ENCODE data around the gene IFNL1.
"Not testable (repeated sequence)": the region's sequence is repeated elsewhere in the genome, so short reads cannot be mapped to it uniquely, and the experiment has no call there.

Gene IFNL1

DNA sequence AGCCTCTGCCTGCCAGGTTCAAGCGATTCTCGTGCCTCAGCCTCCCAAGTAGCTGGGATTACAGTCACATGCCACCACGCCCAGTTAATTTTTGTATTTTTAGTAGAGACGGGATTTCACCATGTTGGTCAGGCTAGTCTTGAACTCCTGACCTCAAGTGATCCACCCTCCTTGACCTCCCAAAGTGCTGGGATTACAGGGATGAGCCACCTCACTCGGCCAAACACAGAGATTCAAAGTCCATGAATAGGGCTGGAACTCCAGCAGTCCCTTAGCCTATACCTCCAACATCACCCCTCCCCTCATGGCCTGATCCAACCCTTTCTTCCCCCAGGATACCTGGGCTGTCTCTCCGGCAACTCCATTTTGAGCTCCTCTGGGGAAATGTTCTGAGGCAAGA, 36.5 kb downstream of the IFNL1 start:
- not testable (repeated sequence) for H3K9me3 ChIP-seq (replicated peaks in 1 of 2; ENCODE audit: control insufficient read depth in 2 of 2, insufficient read depth in 1 of 2, low read depth in 1 of 2, low read length in 2 of 2); H3K4me1 ChIP-seq (ENCODE audit: control insufficient read depth in 2 of 2, insufficient read depth in 1 of 2, low read depth in 1 of 2, low read length in 2 of 2); H3K4ac ChIP-seq (ENCODE audit: low read length); H2BK5ac ChIP-seq (ENCODE audit: low read length); H2AK5ac ChIP-seq (ENCODE audit: low read depth, low read length); H3K4me3 ChIP-seq (ENCODE audit: low read length in 2 of 2); H3K23ac ChIP-seq (ENCODE audit: low read depth, low read length, poor library complexity); H4K8ac ChIP-seq (ENCODE audit: low read depth, low read length); H3K36me3 ChIP-seq (replicated peaks in 1 of 2; ENCODE audit: control insufficient read depth in 2 of 2, insufficient read depth in 2 of 2, low read length in 2 of 2); H3K18ac ChIP-seq (ENCODE audit: low read length); H3K14ac ChIP-seq (ENCODE audit: low read length); DNase-seq (ENCODE audit: low spot score); H3K9ac ChIP-seq (ENCODE audit: low read depth, low read length, poor library complexity); H2BK120ac ChIP-seq (ENCODE audit: low read depth, low read length); H2BK12ac ChIP-seq (ENCODE audit: low read length); H3K27ac ChIP-seq (replicated peaks; ENCODE audit: low read length); H4K91ac ChIP-seq (ENCODE audit: low read depth, low read length, poor library complexity); H3K79me1 ChIP-seq (ENCODE audit: low read depth, low read length); H2BK15ac ChIP-seq (ENCODE audit: low read length); H3K4me2 ChIP-seq (ENCODE audit: insufficient read depth, low read length, poor library complexity, severe bottlenecking); H2AFZ ChIP-seq (ENCODE audit: low read length)
- peaks cover 0 to 15% (median 0%) of the 10 kb centered on the region in 3 experiments for H3K27me3 ChIP-seq (ENCODE audit: control insufficient read depth in 3 of 3, insufficient read depth in 3 of 3, low read depth in 1 of 3, low read length in 3 of 3)
- WGBS, 2 donors (ENCODE audit: extremely low coverage in 2 of 2, insufficient read length in 2 of 2, insufficient replicate concordance in 1 of 2), result no CpG with 5 or more reads among the region's 6 CpGs

DNA sequence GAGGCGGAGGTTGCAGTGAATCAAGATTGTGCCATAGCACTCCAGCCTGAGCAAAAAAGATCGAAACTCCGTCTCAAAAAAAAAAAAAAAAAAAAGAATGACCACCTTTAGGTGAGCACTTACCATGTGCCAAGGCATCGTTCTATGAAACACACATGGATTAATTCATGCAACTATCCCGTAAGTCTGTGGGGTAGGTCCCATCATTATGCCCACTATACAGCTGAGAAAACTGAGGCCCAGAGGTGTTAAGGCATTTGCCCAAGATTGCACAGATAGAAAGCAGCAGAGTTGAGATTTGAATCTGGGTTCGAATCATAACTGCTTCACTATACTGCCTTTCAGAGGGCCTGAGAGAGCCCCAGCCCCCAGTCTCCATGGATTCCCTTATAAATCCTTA, 37.3 kb downstream of the IFNL1 start:
- DNase-seq (ENCODE audit: low spot score), result no peak
- no CpG with 5 or more reads among the region's 6 CpGs for WGBS, 2 donors (ENCODE audit: extremely low coverage in 2 of 2, insufficient read length in 2 of 2, insufficient replicate concordance in 1 of 2)
- H3K23ac ChIP-seq (ENCODE audit: low read depth, low read length, poor library complexity), result no peak overlapping the region
- no peak overlapping the region for H2BK15ac ChIP-seq (ENCODE audit: low read length)
- no peak overlapping the region for H2BK5ac ChIP-seq (ENCODE audit: low read length)
- no peaks in the 10 kb centered on the region for H3K9me3 ChIP-seq (replicated peaks in 1 of 2; ENCODE audit: control insufficient read depth in 2 of 2, insufficient read depth in 1 of 2, low read depth in 1 of 2, low read length in 2 of 2)
- no peaks in the 10 kb centered on the region for H3K36me3 ChIP-seq (replicated peaks in 1 of 2; ENCODE audit: control insufficient read depth in 2 of 2, insufficient read depth in 2 of 2, low read length in 2 of 2)
- no peak overlapping the region for H3K18ac ChIP-seq (ENCODE audit: low read length)
- no peak overlapping the region for H4K8ac ChIP-seq (ENCODE audit: low read depth, low read length)
- H3K4me3 ChIP-seq (ENCODE audit: low read length in 2 of 2), result no peak overlapping the region
- H3K4me1 ChIP-seq (ENCODE audit: control insufficient read depth in 2 of 2, insufficient read depth in 1 of 2, low read depth in 1 of 2, low read length in 2 of 2), result peaks cover 0 to 4% of the 10 kb centered on the region in 2 donors
- no peak overlapping the region for H2AK5ac ChIP-seq (ENCODE audit: low read depth, low read length)
- no peaks in the 10 kb centered on the region for H3K79me1 ChIP-seq (ENCODE audit: low read depth, low read length)
- no peak overlapping the region for H3K27ac ChIP-seq (replicated peaks; ENCODE audit: low read length)
- H2BK120ac ChIP-seq (ENCODE audit: low read depth, low read length), result no peak overlapping the region
- no peak overlapping the region for H2BK12ac ChIP-seq (ENCODE audit: low read length)
- H3K14ac ChIP-seq (ENCODE audit: low read length), result no peak overlapping the region
- H2AFZ ChIP-seq (ENCODE audit: low read length), result no peak overlapping the region
- no peak overlapping the region for H3K4ac ChIP-seq (ENCODE audit: low read length)
- H3K27me3 ChIP-seq (ENCODE audit: control insufficient read depth in 3 of 3, insufficient read depth in 3 of 3, low read depth in 1 of 3, low read length in 3 of 3), result peaks cover 0 to 15% (median 0%) of the 10 kb centered on the region in 3 experiments
- no peak overlapping the region for H4K91ac ChIP-seq (ENCODE audit: low read depth, low read length, poor library complexity)
- no peak overlapping the region for H3K4me2 ChIP-seq (ENCODE audit: insufficient read depth, low read length, poor library complexity, severe bottlenecking)
- no peak overlapping the region for H3K9ac ChIP-seq (ENCODE audit: low read depth, low read length, poor library complexity)

DNA sequence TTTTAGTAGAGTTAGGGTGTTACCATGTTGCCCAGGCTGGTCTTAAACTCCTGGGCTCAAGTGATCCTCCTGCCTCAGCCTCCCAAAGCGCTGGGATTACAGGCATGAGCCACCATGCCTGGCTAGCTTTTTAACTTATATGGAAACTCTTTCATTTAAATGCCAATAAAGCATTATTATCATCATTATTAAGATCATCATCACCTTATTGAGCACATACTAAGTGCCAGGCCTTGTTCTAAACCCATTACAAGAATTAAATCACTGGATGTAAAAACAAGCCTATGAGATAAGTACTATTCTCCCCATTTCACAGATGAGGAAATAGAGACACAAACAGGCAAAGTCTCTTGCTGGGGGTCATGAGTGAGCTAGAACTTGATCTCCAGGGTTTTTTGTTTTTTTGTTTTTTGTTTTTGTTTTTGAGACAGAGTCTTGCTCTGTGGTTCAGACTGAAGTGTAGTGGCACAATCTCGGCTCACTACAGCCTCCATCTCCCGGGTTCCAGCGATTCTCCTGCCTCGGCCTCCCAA, 38.3 kb downstream of the IFNL1 start:
- DNase-seq (ENCODE audit: low spot score), result no peak
- H3K27ac ChIP-seq (replicated peaks; ENCODE audit: low read length), result no peak overlapping the region
- H3K4me2 ChIP-seq (ENCODE audit: insufficient read depth, low read length, poor library complexity, severe bottlenecking), result no peak overlapping the region
- H2BK15ac ChIP-seq (ENCODE audit: low read length), result no peak overlapping the region
- H3K23ac ChIP-seq (ENCODE audit: low read depth, low read length, poor library complexity), result no peak overlapping the region
- no peak overlapping the region for H4K91ac ChIP-seq (ENCODE audit: low read depth, low read length, poor library complexity)
- peaks cover 0 to 6% (median 0%) of the 10 kb centered on the region in 3 experiments for H3K27me3 ChIP-seq (ENCODE audit: control insufficient read depth in 3 of 3, insufficient read depth in 3 of 3, low read depth in 1 of 3, low read length in 3 of 3)
- H2BK12ac ChIP-seq (ENCODE audit: low read length), result no peak overlapping the region
- no peak overlapping the region for H3K18ac ChIP-seq (ENCODE audit: low read length)
- H2BK5ac ChIP-seq (ENCODE audit: low read length), result no peak overlapping the region
- H3K4me3 ChIP-seq (ENCODE audit: low read length in 2 of 2), result no peak overlapping the region
- no peaks in the 10 kb centered on the region for H3K9me3 ChIP-seq (replicated peaks in 1 of 2; ENCODE audit: control insufficient read depth in 2 of 2, insufficient read depth in 1 of 2, low read depth in 1 of 2, low read length in 2 of 2)
- WGBS, 2 donors (ENCODE audit: extremely low coverage in 2 of 2, insufficient read length in 2 of 2, insufficient replicate concordance in 1 of 2), result no CpG with 5 or more reads among the region's 5 CpGs
- H3K9ac ChIP-seq (ENCODE audit: low read depth, low read length, poor library complexity), result no peak overlapping the region
- H3K4me1 ChIP-seq (ENCODE audit: control insufficient read depth in 2 of 2, insufficient read depth in 1 of 2, low read depth in 1 of 2, low read length in 2 of 2), result peaks cover 0 to 4% of the 10 kb centered on the region in 2 donors
- no peak overlapping the region for H3K4ac ChIP-seq (ENCODE audit: low read length)
- no peaks in the 10 kb centered on the region for H3K36me3 ChIP-seq (replicated peaks in 1 of 2; ENCODE audit: control insufficient read depth in 2 of 2, insufficient read depth in 2 of 2, low read length in 2 of 2)
- no peak overlapping the region for H2AK5ac ChIP-seq (ENCODE audit: low read depth, low read length)
- H2AFZ ChIP-seq (ENCODE audit: low read length), result no peak overlapping the region
- H2BK120ac ChIP-seq (ENCODE audit: low read depth, low read length), result no peak overlapping the region
- H4K8ac ChIP-seq (ENCODE audit: low read depth, low read length), result no peak overlapping the region
- H3K79me1 ChIP-seq (ENCODE audit: low read depth, low read length), result no peaks in the 10 kb centered on the region
- no peak overlapping the region for H3K14ac ChIP-seq (ENCODE audit: low read length)

- WGBS, 2 donors (ENCODE audit: extremely low coverage in 2 of 2, insufficient read length in 2 of 2, insufficient replicate concordance in 1 of 2), result no CpG with 5 or more reads among the region's 6 CpGs
- H3K4me1 ChIP-seq (ENCODE audit: control insufficient read depth in 2 of 2, insufficient read depth in 1 of 2, low read depth in 1 of 2, low read length in 2 of 2), result peaks cover 0 to 4% of the 10 kb centered on the region in 2 donors
These were observed 39.0 kb downstream of the IFNL1 start for GRCh38 chr19:39335168-39335548.

More at GRCh38 chr19:39335168-39335548, 39.0 kb downstream of the IFNL1 start:
- Histone ChIP-seq H2AK5ac (ENCODE audit: low read depth, low read length) (no peak overlapping the region), H4K8ac (ENCODE audit: low read depth, low read length) (peak overlapping the region; percentile 23), H3K23ac (ENCODE audit: low read depth, low read length, poor library complexity) (no peak overlapping the region), H3K4ac (ENCODE audit: low read length) (peak overlapping the region; percentile 76), H3K18ac (ENCODE audit: low read length) (no peak overlapping the region), H3K36me3 (replicated peaks in 1 of 2; ENCODE audit: control insufficient read depth in 2 of 2, insufficient read depth in 2 of 2, low read length in 2 of 2) (no peaks in the 10 kb centered on the region), H2BK120ac (ENCODE audit: low read depth, low read length) (no peak overlapping the region), H2BK5ac (ENCODE audit: low read length) (peak overlapping the region; percentile 39), H2BK12ac (ENCODE audit: low read length) (peak overlapping the region; percentile 16), H3K27me3 (ENCODE audit: control insufficient read depth in 3 of 3, insufficient read depth in 3 of 3, low read depth in 1 of 3, low read length in 3 of 3) (peaks cover 0 to 6% (median 0%) of the 10 kb centered on the region in 3 experiments), H3K79me1 (ENCODE audit: low read depth, low read length) (no peaks in the 10 kb centered on the region), H3K9me3 (replicated peaks in 1 of 2; ENCODE audit: control insufficient read depth in 2 of 2, insufficient read depth in 1 of 2, low read depth in 1 of 2, low read length in 2 of 2) (no peaks in the 10 kb centered on the region), H3K4me2 (ENCODE audit: insufficient read depth, low read length, poor library complexity, severe bottlenecking) (no peak overlapping the region), H4K91ac (ENCODE audit: low read depth, low read length, poor library complexity) (no peak overlapping the region), H3K4me3 (ENCODE audit: low read length in 2 of 2) (no peak overlapping the region), H3K14ac (ENCODE audit: low read length) (peak overlapping the region; percentile 97), H2AFZ (ENCODE audit: low read length) (peak overlapping the region; percentile 81), H3K27ac (replicated peaks; ENCODE audit: low read length) (no peak overlapping the region), H2BK15ac (ENCODE audit: low read length) (peak overlapping the region; percentile 37), H3K9ac (ENCODE audit: low read depth, low read length, poor library complexity) (no peak overlapping the region)
- no peak for DNase-seq (ENCODE audit: low spot score)

Measured in neuronal stem cell (in vitro differentiated cells).